Left cardiac atrium (tissue), 4 donors: ENCODE measurements around the gene CLCN1. TPM values are rescaled to one million over a fixed set of nuclear protein-coding genes. Genes with fewer than 3 reads are reported as not detected.

Experiments
- ATAC-seq, 2 donors: fragments of 200-7000 bp; cut with Tn5 transposase; one replicate each; pipeline ENCODE4 v1.9.1; 2020; ENCODE audit warnings: mild to moderate bottlenecking in 2 of 2, moderate library complexity in 2 of 2
- DNase-seq: peaks from one replicate; pipeline ENCODE4 v3.0.0-alpha.2; 2020
- intact Hi-C, 2 donors: fragments of 100-400 bp; cut with DNase I; formaldehyde crosslinking; loops; one replicate each; pipeline versions ENCODE4 v1.14.1 to v1.15.1; 2022 to 2023
- total RNA-seq, 2 donors: library from RNA; stranded (reverse); fragmentation: NEBNext Ultra II Directional; extraction: Animal tissue kit (Norgen Biotek cat#: 25700); gene quantifications; one replicate each; pipeline ENCODE4 v1.2.1, GENCODE V29; 2021
- donor health status: DM: no; HTN: yes; CAD: no.
- donor health status: DM: no; HTN: yes; CAD: no; lungs with severe emphysema.
- donor health status: DM: yes; HTN: yes; CAD: no.
- donor health status: Dilated cardiomyopathy.

Gene CLCN1
- total RNA-seq, 2 donors from 2014 or later: not detected

DNA sequence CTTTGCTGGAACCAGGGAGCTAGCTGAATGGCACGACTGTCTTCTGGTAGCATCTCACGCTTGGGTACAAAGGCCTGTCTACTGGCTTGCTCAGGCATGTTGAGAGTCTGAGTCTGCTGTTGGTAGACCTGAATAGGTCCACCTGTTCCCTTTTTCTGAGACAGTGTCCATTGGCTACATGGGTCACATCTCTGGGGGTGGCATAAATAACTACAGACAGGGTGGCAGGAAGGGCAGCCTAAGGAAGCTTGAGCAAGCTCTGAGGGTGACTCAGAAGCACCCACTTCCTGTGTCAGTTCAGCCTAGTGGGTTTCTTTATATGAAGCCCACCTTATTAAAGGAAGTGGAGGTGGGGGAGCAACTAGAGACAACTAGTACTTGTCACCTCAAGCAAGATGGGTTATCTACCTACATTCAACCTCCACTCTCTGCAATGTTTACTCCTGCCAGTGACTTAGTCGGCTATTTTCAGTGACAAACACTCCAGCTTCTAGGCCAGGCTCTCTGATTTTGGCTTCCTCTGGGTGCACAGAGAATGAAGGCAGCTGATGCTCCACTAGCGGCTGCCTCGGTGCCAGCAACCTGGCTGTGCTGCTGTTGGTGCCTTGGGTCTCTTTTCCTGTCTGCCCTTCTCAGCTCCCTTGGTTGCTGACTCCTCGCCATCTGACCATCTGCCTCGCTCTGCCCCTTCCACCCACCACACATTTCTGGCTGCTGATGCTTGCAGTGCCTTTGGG is 59.6 kb downstream of the CLCN1 start:
- DNase-seq (no peak), ATAC-seq (peak in 1 of 2 donors; percentile 9)
- intact Hi-C loops: loop anchor here in 1 of 2 donors (10.0 kb wide), 1 partner anchor 51 kb away; no protein-coding TSS in a partner anchor

DNA sequence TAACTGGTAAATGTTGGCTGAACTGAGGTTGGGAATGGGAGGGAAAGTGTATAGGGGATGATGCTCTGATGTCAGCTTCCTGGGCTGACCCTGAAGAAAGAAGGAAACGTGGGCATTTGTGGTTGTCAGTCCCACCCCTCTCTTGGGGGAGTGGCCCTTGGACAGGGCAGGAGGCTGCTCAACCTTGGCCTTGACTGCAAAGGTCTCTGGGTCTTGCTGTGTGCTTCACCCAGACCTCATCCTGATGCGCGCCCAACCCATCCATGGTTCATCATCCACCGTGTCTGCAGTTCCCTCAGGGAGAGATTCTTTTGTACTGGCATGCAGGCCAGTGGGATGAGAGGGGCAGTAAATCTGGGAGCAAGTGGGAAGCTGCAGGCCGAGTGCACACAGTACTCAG is 60.5 kb downstream of the CLCN1 start:
- DNase-seq: no peak
- intact Hi-C loops: loop anchor here in 1 of 2 donors (10.0 kb wide), 1 partner anchor 52 kb away; no protein-coding TSS in a partner anchor
- no peak for ATAC-seq

DNA sequence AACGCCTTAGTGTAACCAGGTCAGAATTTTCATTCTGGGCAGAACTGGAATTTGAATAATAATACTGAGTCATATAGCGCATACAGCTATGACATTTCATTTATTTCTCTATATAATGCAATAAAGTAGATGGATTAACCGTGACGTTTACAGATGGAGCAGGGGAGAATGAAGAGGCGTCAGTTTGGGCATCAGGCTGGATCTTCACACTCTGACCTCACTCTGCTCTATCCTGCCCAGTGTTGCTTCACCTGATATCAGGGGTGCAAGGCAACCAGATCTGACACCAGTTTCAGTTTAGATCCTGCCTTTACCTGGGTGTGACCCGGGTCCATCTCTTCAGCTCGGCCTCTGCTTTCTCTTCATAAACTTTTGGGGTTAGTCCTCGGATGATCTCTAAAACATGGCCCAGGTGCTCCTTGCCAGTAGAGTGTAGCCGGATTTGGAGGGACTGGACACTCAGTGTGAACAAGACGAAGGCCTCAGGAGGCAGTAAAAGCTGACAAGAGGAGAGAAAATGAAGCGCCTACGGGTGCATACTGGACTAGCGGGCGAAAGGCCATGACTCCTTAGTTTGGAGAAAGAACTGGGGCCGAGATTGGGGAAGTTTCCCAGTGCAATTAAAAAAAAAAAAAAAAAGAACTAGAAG is 63.8 kb downstream of the CLCN1 start:
- ATAC-seq (peak in 1 of 2 donors; percentile 0), DNase-seq (no peak)
- intact Hi-C loops: loop anchor here in 1 of 2 donors (2.0 to 10.0 kb wide), 2 partner anchors 37 to 55 kb away; no protein-coding TSS in a partner anchor

DNA sequence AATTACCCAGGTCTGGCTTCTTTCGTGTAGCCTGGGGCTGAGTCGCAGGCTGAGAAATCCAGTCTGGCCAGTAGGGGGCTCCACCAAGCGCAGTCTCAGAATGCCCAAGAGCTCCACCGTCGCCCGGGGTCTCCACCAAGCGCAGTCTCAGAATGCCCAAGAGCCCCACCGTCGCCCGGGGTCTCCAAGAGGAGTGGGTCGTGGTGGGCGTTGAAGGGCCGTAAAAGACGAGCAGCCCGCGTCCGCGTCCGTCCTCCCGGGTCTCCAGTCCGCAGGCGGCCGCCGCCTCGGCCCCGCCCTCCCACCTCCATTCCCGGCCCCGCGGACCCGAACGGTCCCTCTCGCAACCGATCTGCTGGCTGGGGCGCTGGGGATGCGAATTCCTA is 64.3 kb downstream of the CLCN1 start:
- peak; percentile 73 to 76 for ATAC-seq
- intact Hi-C loops: loop anchor here in 1 of 2 donors (2.0 kb wide), 1 partner anchor 37 kb away; no protein-coding TSS in a partner anchor

DNA sequence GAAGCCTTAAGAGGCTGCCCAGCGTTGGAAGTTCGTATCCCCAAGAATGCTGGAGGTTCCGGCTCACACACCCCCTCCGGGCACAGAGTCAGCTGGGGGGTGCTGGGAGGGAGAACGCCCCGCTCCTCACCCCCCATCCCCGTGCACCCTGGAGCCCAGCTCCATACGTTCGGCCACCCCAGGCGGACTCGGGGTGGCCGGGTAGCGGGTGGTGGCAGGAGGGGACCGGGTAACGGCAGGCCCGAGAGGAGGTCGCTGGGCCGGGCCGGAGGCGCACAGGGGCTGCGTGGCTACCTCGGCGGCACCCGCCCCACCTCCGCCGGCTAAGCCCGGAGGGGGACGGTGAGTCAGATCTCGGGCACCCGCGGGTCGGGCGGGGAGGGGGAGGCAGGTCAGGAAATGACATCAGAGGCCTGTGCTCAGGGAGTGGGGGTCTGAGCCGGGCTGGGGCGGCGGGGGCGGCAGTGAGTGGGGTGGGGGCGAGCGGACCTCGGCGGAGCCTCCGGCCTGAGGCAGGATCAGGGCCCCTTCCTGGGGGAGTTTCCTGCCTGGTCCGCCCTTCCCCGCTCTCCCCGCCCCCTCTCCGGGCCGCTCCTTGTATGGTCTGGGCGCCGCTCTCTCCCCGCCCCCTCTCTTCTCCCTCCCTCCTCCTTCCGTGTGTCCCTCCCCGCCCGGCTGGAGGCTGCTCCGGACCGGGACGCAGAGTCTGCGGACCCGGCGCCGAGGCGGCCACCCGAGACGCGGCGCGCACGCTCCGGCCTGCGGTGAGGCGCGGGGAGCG is 64.9 kb downstream of the CLCN1 start, which contains the start of gene ZYX:
Gene ZYX, plus strand, starts transcription at position 700 of the 781 bp plus-strand sequence. CDS start 227 bp downstream, outside the sequence.
- DNase-seq: peak; percentile 97
- intact Hi-C loops: loop anchor here in 1 of 2 donors (2.0 kb wide), 1 partner anchor 36 kb away; no protein-coding TSS in a partner anchor
- ATAC-seq: peak; percentile 87 to 92

More for the DNA sequence above, 64.3 kb downstream of the CLCN1 start:
- DNase-seq: peak; percentile 89

DNA sequence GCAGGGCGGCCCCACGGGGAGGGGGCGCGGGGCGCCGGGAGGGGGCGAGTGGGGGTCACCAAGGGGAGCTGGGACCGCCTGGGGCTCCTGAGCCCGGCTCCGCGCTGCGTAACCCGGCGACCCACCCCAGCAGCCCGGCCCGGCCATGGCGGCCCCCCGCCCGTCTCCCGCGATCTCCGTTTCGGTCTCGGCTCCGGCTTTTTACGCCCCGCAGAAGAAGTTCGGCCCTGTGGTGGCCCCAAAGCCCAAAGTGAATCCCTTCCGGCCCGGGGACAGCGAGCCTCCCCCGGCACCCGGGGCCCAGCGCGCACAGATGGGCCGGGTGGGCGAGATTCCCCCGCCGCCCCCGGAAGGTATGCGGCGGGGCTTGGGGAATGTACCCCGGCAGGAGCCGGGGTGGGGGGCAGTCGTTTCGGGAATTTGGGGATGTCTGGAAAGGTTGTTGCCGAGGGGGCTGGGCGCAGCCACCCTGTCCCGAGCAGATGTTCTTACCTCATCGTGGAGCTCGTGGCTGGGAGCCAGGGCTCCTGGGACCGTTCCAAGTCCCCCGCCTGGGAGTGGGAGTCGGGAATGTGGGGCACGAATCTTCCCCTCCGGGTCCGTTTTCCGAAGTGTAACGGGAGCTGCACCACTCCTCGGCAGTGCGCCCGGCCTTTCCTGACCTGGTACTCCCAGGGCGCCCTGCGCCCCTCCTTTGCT is 65.7 kb downstream of the CLCN1 start:
- peak; percentile 82 for DNase-seq
- ATAC-seq: peak; percentile 1 to 4
- intact Hi-C loops: loop anchor here in 1 of 2 donors (2.0 kb wide), 1 partner anchor 35 kb away; no protein-coding TSS in a partner anchor

DNA sequence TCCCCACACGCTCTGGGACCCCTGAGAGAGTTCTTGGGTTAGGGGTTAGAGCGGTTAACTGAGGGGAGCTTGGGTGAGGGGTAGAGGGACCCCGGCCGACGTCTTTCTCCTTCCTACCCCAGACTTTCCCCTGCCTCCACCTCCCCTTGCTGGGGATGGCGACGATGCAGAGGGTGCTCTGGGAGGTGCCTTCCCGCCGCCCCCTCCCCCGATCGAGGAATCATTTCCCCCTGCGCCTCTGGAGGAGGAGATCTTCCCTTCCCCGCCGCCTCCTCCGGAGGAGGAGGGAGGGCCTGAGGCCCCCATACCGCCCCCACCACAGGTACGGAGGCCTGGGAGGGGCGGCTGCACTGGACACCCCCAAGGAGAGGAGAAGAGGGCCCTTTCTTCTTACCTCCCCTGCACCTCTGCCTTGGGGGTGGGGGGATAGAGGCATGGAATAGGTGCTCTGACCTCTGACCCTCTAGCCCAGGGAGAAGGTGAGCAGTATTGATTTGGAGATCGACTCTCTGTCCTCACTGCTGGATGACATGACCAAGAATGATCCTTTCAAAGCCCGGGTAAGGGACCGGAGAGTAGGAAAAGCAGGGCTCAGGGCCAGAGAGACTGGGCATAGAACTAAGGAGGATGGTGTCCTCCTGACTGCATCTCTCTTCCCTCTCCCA is 66.3 kb downstream of the CLCN1 start:
- DNase-seq (no peak), ATAC-seq (no peak)
- intact Hi-C loops: no loop called here

DNA sequence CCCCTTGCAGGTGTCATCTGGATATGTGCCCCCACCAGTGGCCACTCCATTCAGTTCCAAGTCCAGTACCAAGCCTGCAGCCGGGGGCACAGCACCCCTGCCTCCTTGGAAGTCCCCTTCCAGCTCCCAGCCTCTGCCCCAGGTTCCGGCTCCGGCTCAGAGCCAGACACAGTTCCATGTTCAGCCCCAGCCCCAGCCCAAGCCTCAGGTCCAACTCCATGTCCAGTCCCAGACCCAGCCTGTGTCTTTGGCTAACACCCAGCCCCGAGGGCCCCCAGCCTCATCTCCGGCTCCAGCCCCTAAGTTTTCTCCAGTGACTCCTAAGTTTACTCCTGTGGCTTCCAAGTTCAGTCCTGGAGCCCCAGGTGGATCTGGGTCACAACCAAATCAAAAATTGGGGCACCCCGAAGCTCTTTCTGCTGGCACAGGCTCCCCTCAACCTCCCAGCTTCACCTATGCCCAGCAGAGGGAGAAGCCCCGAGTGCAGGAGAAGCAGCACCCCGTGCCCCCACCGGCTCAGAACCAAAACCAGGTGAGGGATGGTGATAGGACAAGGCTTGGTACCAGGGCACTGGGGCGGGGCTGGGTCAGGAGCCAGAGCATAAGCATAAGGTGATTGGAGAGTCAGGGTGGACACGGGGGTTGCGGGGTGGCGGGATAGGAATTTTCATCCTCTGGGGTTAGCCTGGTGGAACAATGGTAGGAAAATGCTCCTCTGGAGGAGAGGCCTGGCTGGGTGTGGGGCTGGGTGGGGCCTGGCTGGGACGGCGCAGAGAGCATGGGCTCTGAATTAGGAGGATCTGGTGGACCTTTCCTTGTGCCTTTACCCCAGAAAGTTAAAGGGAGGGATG is 67.1 kb downstream of the CLCN1 start:
- intact Hi-C loops: no loop called here
- ATAC-seq: no peak
- DNase-seq: no peak

DNA sequence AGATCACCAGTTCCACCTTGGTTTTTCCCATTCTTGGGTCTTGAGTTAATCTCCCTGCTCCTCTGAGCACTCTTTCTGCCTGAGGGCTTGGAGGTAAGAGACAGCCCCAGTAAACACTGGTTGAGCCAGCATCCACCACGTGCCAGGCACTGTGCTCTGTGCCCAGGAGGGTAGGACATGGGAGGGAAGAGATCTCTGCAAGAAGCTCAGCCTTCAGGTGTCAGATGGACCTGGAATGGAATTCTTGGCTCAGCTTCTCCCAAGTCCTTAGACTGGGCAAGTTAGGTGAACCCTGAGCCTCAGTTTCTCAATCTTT is 67.7 kb downstream of the CLCN1 start:
- intact Hi-C loops: no loop called here
- ATAC-seq (no peak), DNase-seq (no peak)

DNA sequence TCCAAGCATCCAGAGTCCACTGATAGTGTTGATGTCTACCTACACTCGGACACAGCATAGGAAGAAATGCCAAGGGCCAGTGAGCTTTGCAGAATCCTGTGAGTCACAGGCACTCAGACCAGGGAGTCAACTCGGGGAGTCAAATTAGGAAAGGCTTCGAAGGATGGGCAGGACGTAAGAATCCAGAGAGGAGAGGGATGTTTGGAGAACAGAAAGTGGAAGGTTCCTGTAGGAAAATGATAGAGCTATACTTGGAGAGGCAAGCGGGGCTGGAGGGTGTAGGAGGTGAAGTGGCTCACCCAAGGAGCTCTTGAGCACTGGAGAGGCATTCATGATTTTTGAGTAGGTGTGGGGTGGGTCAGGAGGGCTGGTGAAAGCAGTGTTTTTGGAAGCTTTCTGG is 68.2 kb downstream of the CLCN1 start:
- intact Hi-C loops: no loop called here
- DNase-seq (no peak), ATAC-seq (no peak)

DNA sequence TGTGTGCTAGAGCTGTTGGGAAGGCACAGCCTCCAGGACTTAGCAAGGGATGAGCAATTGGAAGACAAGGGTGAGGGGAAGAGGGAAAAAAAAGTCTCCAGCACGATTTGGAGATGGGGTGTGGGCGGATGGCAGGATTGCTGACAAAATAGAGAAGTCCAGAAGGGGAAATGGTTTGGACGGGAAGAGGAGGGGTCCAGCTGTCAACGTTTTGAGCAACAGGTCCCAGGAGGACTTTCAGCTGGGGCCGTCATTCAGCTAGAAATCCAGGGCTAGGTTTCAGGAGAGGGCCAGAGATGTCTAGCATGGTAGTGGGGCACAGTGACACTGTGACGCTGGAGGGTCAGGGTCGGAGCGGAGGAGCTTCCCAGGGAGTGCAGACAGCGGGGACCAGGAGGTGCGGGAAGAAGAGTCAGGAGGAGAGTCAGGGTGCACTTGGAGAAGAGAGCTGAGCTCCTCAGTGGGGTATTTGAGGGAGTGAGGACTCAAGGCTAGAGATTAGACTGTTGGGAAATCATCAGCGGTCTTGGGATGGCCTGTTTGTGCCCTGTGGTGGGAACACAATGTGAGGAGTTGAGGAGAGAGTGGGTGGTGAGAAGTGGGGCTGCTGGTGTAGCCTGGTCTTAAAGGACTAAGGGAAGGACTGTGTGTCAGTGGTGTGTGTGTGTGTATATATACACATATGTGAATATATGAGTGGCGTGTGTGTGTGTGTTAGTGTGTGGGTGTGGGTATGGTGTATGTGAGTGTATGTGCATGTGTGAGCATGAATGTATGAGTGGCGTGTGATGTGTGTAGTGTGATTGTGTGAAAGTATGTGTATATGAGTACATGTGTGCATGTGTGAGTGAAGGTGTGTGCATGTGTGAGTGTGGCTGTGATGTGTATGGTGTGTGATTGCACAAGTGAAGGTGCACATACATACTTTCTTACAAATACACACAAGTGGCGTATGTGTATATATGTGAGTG is 69.0 kb downstream of the CLCN1 start:
- intact Hi-C loops: no loop called here
- peak; percentile 33 for DNase-seq
- no peak for ATAC-seq

DNA sequence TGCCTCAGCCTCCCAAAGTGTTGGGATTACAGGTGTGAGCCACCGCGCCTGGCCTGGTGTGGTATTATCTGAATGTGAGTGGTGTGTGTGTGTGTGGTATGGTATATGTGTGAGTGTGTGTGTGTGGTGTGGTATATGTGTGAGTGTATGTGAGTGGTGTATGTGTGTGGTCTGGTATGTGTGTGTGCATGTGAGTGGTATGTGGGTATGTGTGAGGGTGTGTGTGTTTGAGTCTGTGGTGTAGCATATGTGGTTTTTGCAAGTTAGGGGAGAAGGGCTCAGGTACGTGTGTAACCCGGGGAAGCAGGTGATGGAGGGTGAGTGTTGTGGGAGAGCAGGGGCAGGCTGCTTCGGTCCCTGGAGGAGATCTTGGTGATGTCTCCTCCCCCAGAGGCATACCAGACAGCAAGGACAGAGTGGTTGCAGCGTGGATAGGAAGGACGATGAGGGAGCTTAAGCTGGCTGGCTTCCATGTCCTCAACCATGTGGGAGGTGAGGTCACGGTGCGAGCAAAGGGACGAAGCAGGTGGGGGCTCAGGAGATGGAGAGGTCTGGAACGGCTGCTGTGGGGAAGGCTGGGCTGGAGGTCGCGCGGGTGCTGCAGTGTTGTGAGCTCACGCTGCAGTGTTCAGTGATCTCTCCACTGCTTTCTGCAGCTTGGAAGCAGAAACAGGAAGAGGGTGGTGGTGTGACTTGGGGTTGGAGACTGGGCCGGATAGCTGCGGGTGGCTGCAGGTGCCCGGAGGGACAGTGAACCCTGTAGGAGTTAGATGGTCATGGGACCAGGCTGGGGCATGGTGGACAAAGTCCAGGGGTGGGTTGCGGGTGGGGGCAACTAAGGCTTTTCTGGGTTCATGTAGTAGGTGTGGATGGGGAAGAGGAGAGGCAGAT is 70.2 kb downstream of the CLCN1 start:
- ATAC-seq: peak in 1 of 2 donors; percentile 1
- DNase-seq: peak; percentile 41
- intact Hi-C loops: no loop called here

DNA sequence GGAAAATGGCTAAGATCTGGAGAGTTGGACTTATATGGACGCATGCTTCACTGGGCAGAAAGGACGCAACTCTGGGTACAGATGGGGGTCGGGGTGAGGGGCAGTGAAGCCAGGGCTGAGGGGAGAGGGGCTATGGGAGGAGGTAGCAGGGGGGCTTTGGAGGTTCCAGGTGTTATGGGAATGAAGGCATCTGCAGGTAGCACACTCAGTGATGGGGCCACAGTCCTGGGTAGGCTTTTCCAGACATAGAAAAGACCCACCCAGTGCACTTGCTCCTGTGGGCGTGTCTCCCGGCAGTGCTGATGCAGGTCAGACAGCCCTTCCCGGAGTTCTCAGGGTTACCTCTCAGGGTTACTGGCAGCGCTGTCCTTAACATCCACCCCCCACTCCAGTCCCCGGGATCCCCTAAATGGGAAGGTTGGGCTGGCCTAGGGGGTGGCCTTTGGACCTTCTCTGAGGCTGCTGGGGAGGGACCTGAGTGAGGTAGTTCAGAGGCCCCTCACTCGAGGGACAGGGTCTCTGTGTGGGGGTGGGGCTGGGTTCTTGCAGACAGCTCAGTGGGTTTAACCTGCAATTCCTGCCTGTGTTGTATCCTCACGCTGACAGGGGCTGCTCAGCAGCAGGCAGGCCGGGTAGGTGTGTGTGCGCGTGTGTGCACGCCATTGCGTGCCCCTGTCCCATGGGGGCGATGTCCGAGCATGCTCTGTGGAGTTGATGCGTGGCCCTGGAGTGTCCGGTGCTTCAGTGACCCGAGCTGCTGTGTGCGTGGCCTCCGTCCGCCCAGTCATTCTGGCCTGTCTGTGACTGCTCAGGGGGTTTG is 71.5 kb downstream of the CLCN1 start:
- no peak for ATAC-seq
- no peak for DNase-seq
- intact Hi-C loops: no loop called here

DNA sequence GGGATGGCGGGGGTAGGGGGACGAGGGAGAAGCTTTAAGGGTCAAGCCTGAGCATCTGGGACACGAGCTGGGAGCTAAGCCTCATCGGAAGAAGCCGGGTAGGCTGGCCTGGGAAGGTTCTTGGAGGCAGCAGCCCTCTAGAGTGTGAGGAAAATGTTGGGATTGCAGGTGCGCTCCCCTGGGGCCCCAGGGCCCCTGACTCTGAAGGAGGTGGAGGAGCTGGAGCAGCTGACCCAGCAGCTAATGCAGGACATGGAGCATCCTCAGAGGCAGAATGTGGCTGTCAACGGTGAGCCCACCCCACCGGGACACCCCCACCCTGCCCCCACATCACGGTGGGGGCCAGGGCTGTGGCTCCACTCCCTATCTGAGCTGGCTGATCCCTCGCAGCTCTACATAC is 72.1 kb downstream of the CLCN1 start:
- intact Hi-C loops: no loop called here
- ATAC-seq (no peak), DNase-seq (no peak)
